HG02678 (cell line): Measurements from ENCODE around the gene INVS.
"Not testable (repeated sequence)": the region's sequence is repeated elsewhere in the genome, so short reads cannot be mapped to it uniquely, and the experiment has no call there.

Experiments used
- ATAC-seq: cut with Tn5 transposase; IDR thresholded peaks from one replicate; pipeline ENCODE4 v1.9.1; 2021; ENCODE audit warnings: mild to moderate bottlenecking, moderate library complexity; ENCODE audit not compliant: unreplicated experiment

The INVS gene

GRCh38 chr9:100309992-100310391 is 210.9 kb downstream of the INVS start:
- ATAC-seq: no peak

DNA sequence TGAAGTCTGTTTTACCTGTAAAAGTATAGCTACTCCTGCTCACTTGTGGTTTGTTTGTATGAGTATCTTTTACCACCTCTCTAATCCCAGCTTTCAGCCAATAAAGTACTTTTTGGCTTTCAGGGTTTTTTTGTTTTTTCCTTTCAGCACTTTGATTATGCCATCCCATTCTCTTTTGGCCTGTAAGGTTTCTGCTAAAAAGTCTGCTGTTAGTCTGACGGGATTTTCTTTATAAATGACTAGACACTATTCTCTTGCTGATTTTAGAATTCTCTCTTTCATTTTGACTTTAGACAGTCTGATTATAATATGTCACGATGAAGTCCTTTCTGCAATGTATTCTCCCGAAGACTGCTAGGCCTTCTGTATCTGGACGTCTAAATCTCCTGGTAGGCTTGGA is 216.5 kb downstream of the INVS start:
- no peak for ATAC-seq

GRCh38 chr9:100317706-100318105 is 218.7 kb downstream of the INVS start:
- ATAC-seq: no peak

DNA sequence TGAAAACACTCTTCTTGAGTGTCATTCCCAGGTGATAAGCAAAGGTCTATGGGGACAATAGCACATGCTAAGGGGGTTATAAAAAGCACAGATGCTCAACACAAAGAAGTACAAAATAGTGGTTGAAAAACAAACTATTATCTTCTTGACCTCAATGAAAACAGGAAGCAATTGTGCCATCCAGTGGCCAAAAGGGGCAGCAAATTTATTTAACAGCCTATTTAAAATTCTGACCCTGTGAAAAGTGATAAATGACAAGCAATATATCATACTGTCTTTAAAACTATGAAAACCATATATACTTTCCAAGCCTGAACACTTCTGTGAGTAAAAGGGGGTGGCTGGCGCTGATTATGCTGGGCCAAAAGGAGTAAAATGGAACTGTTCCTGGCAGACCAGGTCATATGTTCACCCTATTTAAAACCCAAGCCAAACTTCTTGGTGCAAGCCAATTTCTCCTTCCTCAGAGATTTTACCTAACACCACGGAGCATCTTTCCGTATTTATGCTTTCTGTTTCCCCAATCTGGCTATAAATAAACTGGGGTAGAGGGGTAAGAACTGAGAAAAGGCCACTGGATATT is 224.0 kb downstream of the INVS start:
- no peak for ATAC-seq

DNA sequence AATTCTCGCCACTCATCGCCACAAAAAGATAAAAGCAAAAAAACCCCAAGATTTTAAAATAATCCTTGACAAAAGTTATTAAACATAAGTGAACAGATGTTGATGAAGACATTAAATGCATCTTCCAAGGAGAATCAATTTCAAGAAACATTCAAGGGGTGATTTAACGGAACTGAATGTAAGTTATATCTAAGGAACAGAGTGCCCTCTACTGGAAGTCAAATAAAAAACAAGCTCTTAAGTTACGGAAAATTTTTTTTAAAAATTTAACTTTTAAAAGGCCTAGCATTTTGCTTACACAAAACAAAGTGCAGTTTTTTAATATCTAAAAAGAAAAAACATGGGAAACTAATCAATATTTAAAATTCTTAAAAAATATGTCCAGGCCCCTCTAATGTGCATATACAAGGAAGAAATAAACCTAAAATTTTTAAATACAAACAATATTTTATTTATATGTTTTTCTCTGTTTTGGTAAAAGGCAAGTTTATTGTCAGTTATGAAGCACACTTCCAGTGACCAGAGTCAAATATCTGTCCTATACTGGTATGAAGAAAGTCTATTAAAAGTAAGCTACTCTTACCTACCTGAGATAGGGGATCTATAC is 225.7 kb downstream of the INVS start:
- ATAC-seq: no peak

GRCh38 chr9:100338736-100339135 is 239.7 kb downstream of the INVS start:
- not testable (repeated sequence) for ATAC-seq

GRCh38 chr9:100340224-100340623 is 241.2 kb downstream of the INVS start:
- no peak for ATAC-seq

GRCh38 chr9:100341889-100342288 is 242.8 kb downstream of the INVS start:
- no peak for ATAC-seq

DNA sequence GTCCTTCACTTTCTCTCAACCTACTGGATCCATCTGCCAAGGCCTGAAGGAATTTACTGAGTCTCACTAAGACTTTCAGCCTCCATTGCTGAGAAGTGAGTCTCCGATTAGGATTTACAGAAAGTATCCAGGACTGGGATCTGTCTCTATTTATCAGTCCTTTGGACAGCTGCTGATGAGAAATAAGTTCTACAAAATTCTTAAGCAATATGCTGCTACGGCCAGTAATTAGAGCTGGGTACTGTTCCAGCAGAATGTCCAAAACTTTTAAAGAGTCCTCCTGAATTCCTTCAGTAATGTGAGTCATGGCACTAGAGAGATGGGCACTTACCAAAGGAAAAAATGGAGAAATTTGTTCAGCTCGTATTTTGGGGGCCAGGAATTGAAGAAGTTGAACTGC is 247.8 kb downstream of the INVS start:
- ATAC-seq: no peak

DNA sequence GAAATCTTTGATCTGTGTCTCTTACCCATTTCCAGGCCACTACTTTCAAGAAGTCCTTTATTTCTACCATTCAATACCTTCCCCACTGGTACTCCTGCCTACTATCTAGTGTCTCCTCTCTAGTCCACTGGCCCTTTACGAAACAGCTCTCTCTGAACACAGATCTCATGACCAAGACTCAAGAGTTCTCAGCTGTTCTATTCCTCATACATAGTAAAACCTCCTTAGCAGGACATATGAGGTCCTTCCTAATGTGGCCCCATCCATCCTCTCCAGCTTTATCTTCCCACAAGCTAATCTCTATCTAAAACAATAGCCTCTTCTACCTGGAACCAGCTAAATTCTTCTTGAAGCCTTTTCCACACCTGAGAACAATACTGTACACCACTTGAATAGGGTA is 251.1 kb downstream of the INVS start:
- no peak for ATAC-seq
